ENCODE data around the gene WDTC1.

GRCh38 chr1:27241677-27242076 lies 7.2 kb downstream of the WDTC1 start:
- TF ChIP-seq CTCF (conservative IDR thresholded peaks at IDR 0.05; ENCODE audit: low read depth in 2 of 2) (no peak), EZH2phosphoT487 (IDR thresholded peaks at IDR 0.05; ENCODE audit: unreplicated experiment) (no peak), ETS1 (IDR thresholded peaks at IDR 0.05) (no peak), POLR2AphosphoS5 (IDR thresholded peaks at IDR 0.05; ENCODE audit: low read depth) (no peak), REST (IDR thresholded peaks at IDR 0.05; ENCODE audit: unreplicated experiment) (no peak)

Measured in GM23338 (cell line).